Activated naive CD8-positive, alpha-beta T cell treated with anti-CD3 and anti-CD28 coated beads, Interleukin-2, amount 10 ng/mL, durations not matched to agents 7 days and 5 days (primary cell): Measurements from ENCODE around the gene PDE10A. TPM values are rescaled to one million over a fixed set of nuclear protein-coding genes. Genes with fewer than 3 reads are reported as not detected.
"Not testable (repeated sequence)": the region's sequence is repeated elsewhere in the genome, so short reads cannot be mapped to it uniquely, and the experiment has no call there.

ENCODE experiments used
- ATAC-seq: fragments of 150-1000 bp; cut with Tn5 transposase; one replicate; pipeline ENCODE4 v1.10.0; 2021; ENCODE audit warnings: low read depth, moderate library complexity
- POLR2A ChIA-PET: fragments of 350-600 bp; sonication (Branson Sonifier 250); formaldehyde crosslinking; loops from one replicate; lab custom pipeline; 2021; ENCODE audit warnings: antibody characterized with exemption; lab: Charles Lee
- DNase-seq: peaks from one replicate; pipeline ENCODE4 v3.0.0; 2021
- H3K27ac Mint-ChIP-seq: one replicate; pipeline ENCODE4 v1.8.0; 2022; ENCODE audit warnings: mild to moderate bottlenecking, mixed read lengths
- H3K27me3 Mint-ChIP-seq: one replicate; pipeline ENCODE4 v1.8.0; 2022; ENCODE audit warnings: mild to moderate bottlenecking, moderate library complexity, mixed read lengths
- H3K36me3 Mint-ChIP-seq: one replicate; pipeline ENCODE4 v1.8.0; 2021; ENCODE audit warnings: mild to moderate bottlenecking, mixed read lengths
- H3K4me1 Mint-ChIP-seq: one replicate; pipeline ENCODE4 v1.8.0; 2021; ENCODE audit warnings: mixed read lengths
- H3K4me3 Mint-ChIP-seq: one replicate; pipeline ENCODE4 v1.8.0; 2022; ENCODE audit warnings: mild to moderate bottlenecking, moderate library complexity, mixed read lengths
- H3K9me3 Mint-ChIP-seq: one replicate; pipeline ENCODE4 v1.8.0; 2021; ENCODE audit warnings: mixed read lengths
- total RNA-seq, 2 experiments: library from RNA; stranded (reverse); gene quantifications; one replicate each; pipeline ENCODE4 v1.2.3, GENCODE V29; 2021

Gene PDE10A
- total RNA-seq, 2 experiments from 2014 or later = not detected

- POLR2A ChIA-PET = no interaction called here
- Mint-ChIP-seq H3K9me3 (peaks cover 7% of the 10 kb centered on the region), H3K4me1 (no peaks in the 10 kb centered on the region), H3K27ac (no peak overlapping the region), H3K27me3 (peaks cover 2% of the 10 kb centered on the region), H3K4me3 (no peak overlapping the region), H3K36me3 (no peaks in the 10 kb centered on the region)
- DNase-seq = no peak
- ATAC-seq = no peak
These were observed 65.2 kb downstream of the PDE10A start for GRCh38 chr6:165597821-165598220.

DNA sequence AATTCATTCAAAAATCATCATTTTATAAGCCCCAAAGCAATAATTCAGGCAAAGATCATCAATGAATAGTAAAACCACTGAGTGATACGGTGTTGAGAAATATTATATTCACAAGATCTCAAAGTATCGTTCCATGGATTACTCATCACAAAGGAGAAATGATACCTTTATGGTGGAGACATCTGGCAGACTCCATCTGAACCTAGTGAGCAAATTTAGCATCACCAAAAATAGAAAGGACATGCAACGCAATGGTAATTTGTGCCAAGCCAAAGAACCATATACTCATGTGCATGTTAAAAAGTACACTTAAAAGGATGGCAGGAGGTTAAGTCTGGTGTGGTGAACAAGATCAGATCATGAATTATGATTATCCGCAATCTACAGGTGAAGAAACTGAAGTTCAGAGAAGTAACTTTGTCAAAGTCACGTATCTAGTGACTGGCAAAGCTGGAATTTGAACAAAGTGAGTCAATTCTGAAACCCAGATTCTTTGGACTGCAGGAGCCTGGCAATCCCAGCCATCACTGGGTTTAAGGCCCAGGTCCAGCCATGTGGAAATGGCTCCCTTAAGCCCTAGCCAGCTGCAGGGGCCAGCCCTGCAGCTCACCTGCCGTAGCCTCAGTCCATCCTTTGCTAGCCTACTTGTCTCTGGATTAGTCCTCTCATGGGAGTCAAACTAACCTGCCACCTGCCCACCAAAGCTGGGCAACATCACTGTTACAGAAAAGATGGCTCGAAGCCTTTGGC is 68.3 kb downstream of the PDE10A start:
- H3K4me3 Mint-ChIP-seq = no peak overlapping the region
- no peak for ATAC-seq
- H3K36me3 Mint-ChIP-seq = no peaks in the 10 kb centered on the region
- peaks cover 5% of the 10 kb centered on the region for H3K9me3 Mint-ChIP-seq
- POLR2A ChIA-PET = no interaction called here
- H3K27me3 Mint-ChIP-seq = peaks cover 2% of the 10 kb centered on the region
- no peak for DNase-seq
- H3K27ac Mint-ChIP-seq = no peak overlapping the region
- H3K4me1 Mint-ChIP-seq = no peaks in the 10 kb centered on the region

- H3K9me3 Mint-ChIP-seq, H3K4me1 Mint-ChIP-seq, H3K27me3 Mint-ChIP-seq, DNase-seq, H3K4me3 Mint-ChIP-seq, H3K27ac Mint-ChIP-seq, ATAC-seq, H3K36me3 Mint-ChIP-seq, POLR2A ChIA-PET: not testable (repeated sequence)
These were observed 70.1 kb downstream of the PDE10A start for GRCh38 chr6:165592947-165593346.

DNA sequence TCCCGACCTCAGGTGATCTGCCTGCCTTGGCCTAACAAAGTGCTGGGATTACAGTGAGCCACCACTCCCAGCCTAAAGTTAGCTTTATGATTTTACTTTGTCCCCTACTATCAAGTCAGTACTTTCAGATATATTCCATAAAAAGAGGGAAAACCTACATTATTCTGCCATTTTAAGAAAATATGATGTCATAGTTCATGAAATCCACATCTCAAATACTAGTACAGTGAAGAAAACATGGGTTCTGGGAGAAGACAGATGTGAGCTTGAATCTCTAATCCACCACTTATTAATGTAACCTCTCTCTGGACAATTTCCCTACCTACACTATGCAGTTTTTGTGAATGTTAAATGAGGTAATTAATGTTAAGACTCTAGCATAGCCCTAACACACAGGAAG is 74.5 kb downstream of the PDE10A start:
- H3K27me3 Mint-ChIP-seq = no peaks in the 10 kb centered on the region
- H3K4me1 Mint-ChIP-seq = no peaks in the 10 kb centered on the region
- H3K27ac Mint-ChIP-seq = no peak overlapping the region
- POLR2A ChIA-PET = no interaction called here
- no peak for ATAC-seq
- H3K9me3 Mint-ChIP-seq = peaks cover 7% of the 10 kb centered on the region
- no peaks in the 10 kb centered on the region for H3K36me3 Mint-ChIP-seq
- DNase-seq = no peak
- no peak overlapping the region for H3K4me3 Mint-ChIP-seq

DNA sequence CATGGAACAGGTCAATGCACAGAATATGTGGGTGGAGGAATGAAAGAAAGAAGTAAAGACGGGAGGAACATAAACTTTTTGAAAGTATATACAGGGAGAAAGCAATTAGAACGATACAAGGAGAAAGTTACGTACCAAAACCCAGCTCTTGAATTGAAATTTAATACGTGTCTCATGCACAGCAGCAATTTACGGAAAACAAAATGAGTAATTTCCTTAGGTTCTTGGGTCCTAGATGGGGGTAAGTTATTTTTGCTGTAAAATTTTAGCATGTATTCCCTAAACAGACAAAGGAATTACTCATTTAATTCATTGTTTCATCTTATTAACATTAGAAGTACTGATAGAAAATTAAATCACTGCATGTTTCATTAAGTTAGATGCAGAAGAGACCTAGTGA is 75.8 kb downstream of the PDE10A start:
- POLR2A ChIA-PET = no interaction called here
- no peaks in the 10 kb centered on the region for H3K4me1 Mint-ChIP-seq
- H3K27ac Mint-ChIP-seq = no peak overlapping the region
- ATAC-seq = no peak
- peaks cover 1% of the 10 kb centered on the region for H3K9me3 Mint-ChIP-seq
- H3K27me3 Mint-ChIP-seq = no peaks in the 10 kb centered on the region
- H3K4me3 Mint-ChIP-seq = no peak overlapping the region
- H3K36me3 Mint-ChIP-seq = no peaks in the 10 kb centered on the region
- no peak for DNase-seq

- Mint-ChIP-seq H3K9me3 (peaks cover 1% of the 10 kb centered on the region), H3K36me3 (no peaks in the 10 kb centered on the region), H3K27me3 (no peaks in the 10 kb centered on the region), H3K27ac (no peak overlapping the region), H3K4me1 (no peaks in the 10 kb centered on the region), H3K4me3 (no peak overlapping the region)
- DNase-seq (no peak), ATAC-seq (no peak)
- POLR2A ChIA-PET = no interaction called here
These were observed 76.3 kb downstream of the PDE10A start for GRCh38 chr6:165586706-165587105.

GRCh38 chr6:165585060-165585459 is 78.0 kb downstream of the PDE10A start:
- Mint-ChIP-seq H3K27me3 (no peaks in the 10 kb centered on the region), H3K4me1 (no peaks in the 10 kb centered on the region), H3K27ac (no peak overlapping the region), H3K4me3 (no peak overlapping the region), H3K9me3 (peaks cover 1% of the 10 kb centered on the region), H3K36me3 (no peaks in the 10 kb centered on the region)
- POLR2A ChIA-PET = no interaction called here
- DNase-seq (no peak), ATAC-seq (no peak)

- Mint-ChIP-seq H3K27ac (no peak overlapping the region), H3K9me3 (peaks cover 1% of the 10 kb centered on the region), H3K4me3 (no peak overlapping the region), H3K27me3 (no peaks in the 10 kb centered on the region), H3K36me3 (no peaks in the 10 kb centered on the region), H3K4me1 (no peaks in the 10 kb centered on the region)
- POLR2A ChIA-PET = no interaction called here
- no peak for ATAC-seq
- DNase-seq = no peak
These were observed 78.5 kb downstream of the PDE10A start for GRCh38 chr6:165584541-165584940.

GRCh38 chr6:165581678-165582077 is 81.4 kb downstream of the PDE10A start:
- no peaks in the 10 kb centered on the region for H3K9me3 Mint-ChIP-seq
- H3K4me1 Mint-ChIP-seq = no peaks in the 10 kb centered on the region
- no peaks in the 10 kb centered on the region for H3K36me3 Mint-ChIP-seq
- POLR2A ChIA-PET = no interaction called here
- H3K27ac Mint-ChIP-seq = no peak overlapping the region
- H3K4me3 Mint-ChIP-seq = no peak overlapping the region
- no peaks in the 10 kb centered on the region for H3K27me3 Mint-ChIP-seq
- DNase-seq (no peak), ATAC-seq (no peak)

DNA sequence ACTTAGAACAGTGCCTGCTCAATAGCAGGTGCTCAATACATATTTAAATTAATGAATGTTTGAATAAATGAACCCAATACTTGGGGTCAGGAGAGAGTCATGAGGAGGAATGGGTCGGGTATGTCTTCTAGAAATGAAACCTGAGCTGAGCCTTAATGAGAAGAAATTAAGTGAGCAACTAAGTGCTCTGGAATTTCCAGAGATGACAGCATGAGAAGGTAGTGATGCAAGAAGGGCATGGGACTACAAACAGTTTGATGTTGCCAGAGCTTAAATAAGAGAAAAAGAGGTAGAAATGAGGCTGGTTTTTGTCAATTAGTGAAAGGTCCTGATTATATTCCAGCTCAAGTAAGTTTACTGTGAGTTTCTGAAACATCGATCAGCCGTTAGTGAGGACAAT is 82.9 kb downstream of the PDE10A start:
- Mint-ChIP-seq H3K27ac (no peak overlapping the region), H3K27me3 (no peaks in the 10 kb centered on the region), H3K4me1 (no peaks in the 10 kb centered on the region), H3K4me3 (no peak overlapping the region), H3K9me3 (no peaks in the 10 kb centered on the region), H3K36me3 (no peaks in the 10 kb centered on the region)
- POLR2A ChIA-PET = no interaction called here
- DNase-seq (no peak), ATAC-seq (no peak)

DNA sequence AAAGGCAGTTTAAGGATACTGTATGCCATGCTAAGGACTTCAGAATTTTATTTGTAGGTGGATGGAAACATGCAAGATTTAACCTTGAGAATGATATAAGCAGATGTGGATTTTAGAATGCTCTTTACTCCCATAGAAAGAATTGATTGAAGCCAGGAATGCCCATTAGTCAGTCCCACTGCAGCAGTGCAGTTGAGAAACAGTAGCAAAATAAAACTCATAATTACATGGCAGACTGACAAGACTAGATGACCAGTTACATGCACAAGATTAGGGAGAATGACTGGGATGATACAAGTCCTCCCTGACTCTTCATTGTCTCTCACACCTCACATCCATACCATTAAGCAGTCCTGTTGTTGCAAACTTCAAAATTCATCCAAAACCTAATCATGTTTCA is 83.9 kb downstream of the PDE10A start:
- H3K4me1 Mint-ChIP-seq = no peaks in the 10 kb centered on the region
- POLR2A ChIA-PET = no interaction called here
- no peaks in the 10 kb centered on the region for H3K36me3 Mint-ChIP-seq
- no peaks in the 10 kb centered on the region for H3K27me3 Mint-ChIP-seq
- DNase-seq (no peak), ATAC-seq (no peak)
- H3K27ac Mint-ChIP-seq = no peak overlapping the region
- H3K4me3 Mint-ChIP-seq = no peak overlapping the region
- no peaks in the 10 kb centered on the region for H3K9me3 Mint-ChIP-seq

GRCh38 chr6:165577556-165577955 is 85.5 kb downstream of the PDE10A start:
- Mint-ChIP-seq H3K36me3 (no peaks in the 10 kb centered on the region), H3K27ac (no peak overlapping the region), H3K9me3 (no peaks in the 10 kb centered on the region), H3K4me1 (no peaks in the 10 kb centered on the region), H3K27me3 (no peaks in the 10 kb centered on the region), H3K4me3 (no peak overlapping the region)
- no peak for DNase-seq
- POLR2A ChIA-PET = no interaction called here
- no peak for ATAC-seq

DNA sequence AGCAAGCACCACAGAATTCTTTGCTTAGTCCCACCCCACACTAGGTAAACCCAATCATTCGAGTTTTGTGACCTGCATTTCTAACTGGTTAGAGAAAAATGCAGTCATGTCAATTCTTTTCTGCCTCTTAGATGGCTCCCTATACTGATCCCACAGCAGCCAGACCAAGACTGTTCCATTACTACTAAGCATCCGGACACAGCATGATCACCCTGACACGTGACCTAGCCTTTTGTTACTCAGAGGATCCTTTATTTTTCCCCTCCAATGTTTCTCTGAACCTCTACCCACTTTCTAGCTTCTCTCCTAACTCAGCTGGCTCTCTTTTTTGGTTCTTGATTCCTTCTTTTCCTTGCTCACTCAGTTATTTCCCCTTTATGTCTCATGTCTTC is 87.9 kb downstream of the PDE10A start:
- Mint-ChIP-seq H3K36me3 (no peaks in the 10 kb centered on the region), H3K27me3 (no peaks in the 10 kb centered on the region), H3K4me3 (no peak overlapping the region), H3K27ac (no peak overlapping the region), H3K4me1 (no peaks in the 10 kb centered on the region), H3K9me3 (no peaks in the 10 kb centered on the region)
- DNase-seq = no peak
- POLR2A ChIA-PET = no interaction called here
- ATAC-seq = no peak

DNA sequence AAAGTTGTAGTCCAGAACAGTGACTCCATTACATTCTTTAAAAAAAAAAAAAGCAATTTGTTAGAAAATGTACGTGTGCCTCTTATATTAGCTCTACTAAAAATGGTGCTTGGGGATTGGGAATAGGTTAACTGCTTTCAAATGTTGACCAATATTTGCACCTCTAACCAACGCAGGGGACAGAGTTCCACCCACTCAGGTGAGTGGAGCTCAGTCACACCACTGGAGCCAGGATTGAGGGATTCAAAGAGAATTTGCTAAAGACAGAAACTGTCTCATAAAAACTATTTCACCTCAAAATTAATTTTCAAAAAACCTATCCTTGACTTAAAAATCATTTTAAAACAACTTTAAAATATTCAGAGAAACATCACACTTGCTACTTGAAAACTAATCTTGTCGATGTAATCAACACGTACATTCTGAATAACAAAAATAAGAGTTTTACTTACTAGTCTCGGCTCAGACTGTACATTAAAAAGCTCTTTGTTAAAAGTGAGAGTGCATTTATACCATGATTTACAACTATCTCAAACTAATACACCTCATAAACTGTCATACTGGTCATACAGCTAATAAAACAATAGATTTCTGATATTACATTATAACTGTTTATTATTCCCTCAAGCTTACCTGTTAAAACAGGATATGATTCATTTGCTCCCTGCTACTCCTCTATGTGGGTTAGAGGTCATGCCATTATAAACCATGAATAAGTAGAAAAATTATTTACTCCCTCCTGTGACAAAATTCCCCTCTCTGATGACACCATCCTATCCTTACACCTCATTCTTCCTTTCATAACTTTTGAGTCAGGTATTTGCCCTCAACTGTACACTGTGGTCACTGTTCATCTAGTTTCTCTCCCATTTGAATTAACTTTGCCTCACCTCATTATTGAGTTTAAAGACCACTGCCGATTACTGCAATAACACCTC is 88.6 kb downstream of the PDE10A start:
- ATAC-seq = no peak
- no peak overlapping the region for H3K4me3 Mint-ChIP-seq
- POLR2A ChIA-PET = no interaction called here

More for the DNA sequence above, 88.6 kb downstream of the PDE10A start:
- no peaks in the 10 kb centered on the region for H3K36me3 Mint-ChIP-seq
- no peaks in the 10 kb centered on the region for H3K4me1 Mint-ChIP-seq
- H3K27me3 Mint-ChIP-seq = no peaks in the 10 kb centered on the region
- no peak for DNase-seq
- no peak overlapping the region for H3K27ac Mint-ChIP-seq
- no peaks in the 10 kb centered on the region for H3K9me3 Mint-ChIP-seq
